HG03354 (cell line): Measurements from ENCODE around the gene NRTN.
A peak's percentile ranks its signal among the peaks of the same experiment; 100 is the strongest.

Experiments
- ATAC-seq: cut with Tn5 transposase; IDR thresholded peaks from one replicate; pipeline ENCODE4 v1.9.1; 2021; ENCODE audit warnings: mild to moderate bottlenecking; ENCODE audit not compliant: unreplicated experiment, poor library complexity, severe bottlenecking

The NRTN gene

DNA sequence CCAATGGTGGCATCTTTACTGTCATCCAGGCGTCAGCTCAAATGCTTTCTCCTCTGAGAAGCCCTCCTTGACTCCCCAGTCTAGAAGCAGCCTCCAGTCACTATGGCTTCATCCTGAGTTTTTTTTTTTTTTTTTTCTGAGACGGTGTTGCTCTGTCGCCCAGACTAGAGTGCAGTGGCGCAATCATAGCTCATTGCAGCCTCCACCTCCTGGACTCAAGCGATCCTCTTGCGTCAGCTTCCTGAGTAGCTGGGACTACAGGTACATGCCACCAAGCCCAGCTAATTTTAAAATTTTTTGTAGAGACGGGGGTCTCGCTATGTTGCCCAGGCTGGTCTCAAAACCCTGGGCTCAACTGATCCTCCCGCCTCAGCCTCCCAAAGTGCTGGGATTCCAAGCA lies 4.2 kb downstream of the NRTN start:
- ATAC-seq: no peak

DNA sequence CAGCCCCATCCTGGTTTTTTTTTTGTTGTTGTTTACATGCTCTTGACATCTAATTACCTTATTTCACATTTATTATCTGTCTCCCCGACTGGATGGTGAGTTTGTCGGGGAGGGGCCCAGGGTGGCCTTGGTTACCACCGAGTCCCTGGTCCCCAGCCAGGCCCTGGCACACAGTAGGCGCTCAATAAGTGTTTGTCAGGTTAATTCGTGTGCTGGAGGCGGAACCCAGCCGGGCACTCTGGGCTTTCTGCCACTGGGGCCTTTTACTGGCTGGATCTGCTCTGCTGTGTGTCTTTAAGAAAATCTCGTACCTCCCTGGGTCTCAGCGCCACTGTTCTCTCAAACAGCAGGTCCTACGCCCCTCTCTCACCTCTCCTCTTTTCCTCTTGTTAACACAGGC lies 4.6 kb downstream of the NRTN start:
- no peak for ATAC-seq

DNA sequence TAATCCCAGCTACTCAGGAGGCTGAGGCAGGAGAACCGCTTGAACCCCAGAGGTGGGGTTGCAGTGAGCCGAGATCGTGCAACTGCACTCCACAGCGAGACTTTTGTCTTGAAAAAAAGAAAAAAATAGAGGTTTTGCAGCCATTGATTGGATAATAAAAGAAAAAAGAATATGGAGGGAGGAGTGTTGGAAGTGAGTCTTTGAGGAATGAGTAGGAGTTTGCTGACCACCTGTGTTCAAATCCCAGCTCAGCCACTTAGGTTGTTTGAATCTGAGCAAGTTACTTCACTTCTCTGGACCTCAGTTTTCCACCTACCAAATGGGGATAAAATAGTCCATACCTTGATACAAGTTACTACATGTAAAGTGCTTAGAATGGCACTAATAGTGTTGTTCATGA lies 6.2 kb downstream of the NRTN start:
- no peak for ATAC-seq

DNA sequence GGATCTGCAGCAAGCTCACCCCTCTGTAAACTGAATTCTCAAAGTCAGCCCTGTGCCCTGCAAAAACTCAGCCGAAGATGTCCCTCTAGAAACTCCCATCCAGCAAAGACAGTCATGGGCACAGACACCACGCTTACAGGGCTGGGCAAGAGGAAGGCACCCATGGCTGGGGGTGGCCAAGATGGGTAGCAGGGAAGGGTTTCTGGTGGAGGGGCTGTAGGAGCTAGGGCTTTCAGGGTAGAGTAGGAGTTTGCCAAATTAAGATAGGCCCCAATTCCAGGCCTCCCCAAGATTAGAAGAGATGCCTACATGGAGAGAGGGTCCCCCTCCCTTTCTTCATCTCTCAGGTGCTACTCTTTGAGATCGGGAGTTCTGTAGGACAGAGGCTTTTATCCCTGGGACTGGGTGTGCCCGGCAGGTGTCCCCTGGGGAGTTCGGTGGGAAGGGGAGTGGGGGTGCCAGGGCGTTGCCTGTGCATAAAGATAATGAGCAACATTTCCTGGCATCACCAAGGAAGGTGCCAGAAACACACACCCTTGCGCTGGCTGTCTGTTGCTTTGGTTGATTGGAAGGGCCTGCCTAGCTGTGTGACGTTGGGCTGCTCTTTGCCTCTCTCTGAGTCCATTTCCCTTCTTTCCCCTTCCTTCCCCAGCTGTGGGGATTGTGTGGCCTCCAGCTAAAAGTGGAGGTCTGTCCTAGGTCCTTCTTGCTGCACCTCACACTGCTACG lies 9.4 kb downstream of the NRTN start:
- no peak for ATAC-seq

DNA sequence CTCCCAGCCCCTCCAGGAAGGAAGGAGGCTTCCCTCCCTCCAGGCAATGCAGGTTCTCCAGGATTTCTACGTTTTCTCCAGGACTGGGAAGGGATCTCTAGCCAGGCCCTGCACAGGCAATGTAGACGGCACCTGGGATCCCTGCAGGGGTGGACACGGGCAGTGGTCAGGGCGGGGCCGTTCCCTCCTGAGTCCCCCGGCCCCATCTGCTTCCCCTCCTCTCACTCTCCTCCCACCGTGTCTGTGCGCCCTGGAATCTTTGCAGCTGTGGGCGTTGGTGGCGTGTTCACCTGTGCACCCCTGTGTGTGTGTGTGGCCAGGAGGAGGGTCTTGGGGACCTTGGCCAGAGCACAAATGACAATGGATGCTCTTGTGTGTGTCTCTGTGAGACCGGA lies 10.0 kb downstream of the NRTN start:
- no peak for ATAC-seq

DNA sequence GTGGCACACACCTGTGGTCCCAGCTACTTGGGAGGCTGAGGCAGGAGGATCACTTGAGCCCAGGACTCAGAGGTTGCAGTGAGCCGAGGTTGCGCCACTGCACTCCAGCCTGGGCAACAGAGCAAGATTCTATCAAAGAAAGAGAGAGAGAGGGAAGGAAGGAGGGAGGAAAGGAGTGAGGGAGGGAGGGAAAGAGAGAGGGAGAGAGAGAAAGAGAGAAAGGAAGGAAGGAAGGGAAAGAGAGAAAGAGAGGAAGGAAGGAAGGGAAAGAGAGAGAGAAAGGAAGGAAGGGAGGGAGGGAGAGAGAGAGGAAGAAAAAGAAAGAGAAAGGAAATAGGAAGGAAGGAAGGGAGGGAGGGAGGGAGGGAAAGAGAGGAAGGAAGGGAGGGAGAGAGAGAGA lies 12.4 kb downstream of the NRTN start:
- ATAC-seq: no peak

DNA sequence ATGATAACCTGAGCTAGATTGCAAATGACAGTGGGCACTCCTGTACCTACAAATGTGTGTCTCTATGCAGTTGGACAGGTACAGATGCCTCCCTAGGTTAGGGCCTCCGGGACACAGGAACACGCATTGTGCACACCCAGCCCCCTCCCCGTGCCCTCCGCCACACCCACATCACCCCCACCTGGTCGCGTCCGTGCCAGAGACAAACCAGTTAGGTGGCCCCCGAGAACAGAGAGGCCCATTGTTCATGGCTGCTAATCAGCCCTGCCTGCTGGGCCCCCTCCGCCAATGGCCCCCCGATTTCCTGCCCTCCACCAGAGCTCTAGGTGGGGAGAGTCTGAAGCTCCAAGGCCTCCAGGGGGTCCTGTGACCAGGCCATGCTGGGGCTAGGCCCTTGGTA lies 13.7 kb downstream of the NRTN start:
- ATAC-seq: no peak

DNA sequence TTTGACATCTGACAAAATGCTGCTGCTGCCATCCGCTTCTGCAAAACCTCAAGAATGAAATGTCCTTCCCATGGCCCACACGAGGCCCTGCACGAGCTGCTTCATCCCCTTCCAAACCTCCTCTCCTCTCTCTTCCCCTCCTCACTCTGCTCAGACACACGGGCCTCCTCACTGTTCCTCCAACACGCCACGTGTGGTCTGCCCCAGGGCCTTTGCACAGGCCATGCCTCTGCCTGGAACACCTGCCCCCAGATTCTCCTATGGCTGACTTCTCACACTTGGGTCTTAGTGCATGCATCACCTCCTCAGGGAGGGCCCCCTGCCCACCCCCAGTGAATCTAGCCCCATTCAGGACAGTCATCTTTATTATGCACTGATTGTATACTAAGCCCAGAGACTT lies 15.9 kb downstream of the NRTN start:
- no peak for ATAC-seq

DNA sequence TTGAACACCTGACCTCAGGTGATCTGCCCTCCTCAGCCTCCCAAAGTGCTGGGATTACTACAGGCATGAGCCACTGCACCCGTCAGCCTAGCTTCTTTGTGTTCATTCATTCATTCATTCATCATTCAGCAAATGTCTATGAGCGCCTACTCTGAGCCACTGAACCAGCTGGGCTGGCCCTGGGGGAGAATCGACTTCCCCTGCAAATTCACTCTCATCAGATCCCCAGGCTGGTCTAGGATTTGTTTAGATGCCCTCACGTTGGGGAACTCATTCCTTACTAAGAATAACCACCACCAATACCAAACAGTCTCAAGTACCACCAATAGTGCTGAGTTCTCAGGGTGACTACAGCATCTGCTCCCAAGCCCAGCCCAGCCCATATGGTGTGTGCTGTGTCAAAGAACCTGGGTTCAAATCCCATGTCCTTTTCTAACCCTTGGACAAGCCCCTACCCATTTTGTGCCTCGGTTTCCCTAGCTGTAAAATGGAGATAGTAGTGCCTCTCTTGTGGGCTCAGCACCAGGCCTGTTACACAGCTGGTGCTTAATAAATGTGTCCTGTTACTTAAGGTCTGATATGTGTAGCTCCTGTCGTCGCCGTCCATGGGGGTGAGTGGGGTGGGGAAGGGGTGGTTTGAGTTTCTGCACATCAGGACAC lies 16.8 kb downstream of the NRTN start:
- ATAC-seq: no peak

DNA sequence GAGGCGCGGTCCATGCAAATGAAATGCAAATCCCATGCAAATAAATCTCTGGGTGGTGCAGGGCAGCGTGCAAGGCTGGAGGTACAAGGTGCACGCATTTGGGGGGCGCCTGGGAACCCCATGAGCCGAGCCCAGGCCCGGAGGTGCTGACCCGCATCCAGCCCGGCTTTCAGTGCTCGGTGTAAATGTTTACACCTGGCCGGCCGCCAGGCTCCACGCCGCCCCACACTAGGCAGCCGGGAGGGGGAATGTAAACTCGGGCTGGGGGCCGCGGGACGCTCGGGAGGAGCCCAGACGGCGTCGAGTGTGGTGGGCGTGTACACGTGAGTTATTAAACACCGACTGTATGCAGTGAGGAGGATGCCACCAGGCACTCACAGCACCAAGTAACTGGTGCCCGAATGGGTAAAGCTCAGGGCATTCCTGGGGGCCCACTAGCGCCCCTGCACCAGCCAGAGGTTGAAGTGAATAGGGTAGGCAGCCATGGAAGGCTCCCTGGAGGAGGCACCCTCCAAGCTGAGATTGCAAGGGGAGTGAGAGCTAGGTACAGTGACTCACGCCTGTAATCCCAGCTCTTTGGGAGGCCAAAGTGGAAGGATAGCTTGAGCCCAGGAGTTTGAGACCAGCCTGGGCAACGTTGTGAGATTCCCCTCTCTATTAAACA lies 17.4 kb downstream of the NRTN start:
- ATAC-seq: no peak

DNA sequence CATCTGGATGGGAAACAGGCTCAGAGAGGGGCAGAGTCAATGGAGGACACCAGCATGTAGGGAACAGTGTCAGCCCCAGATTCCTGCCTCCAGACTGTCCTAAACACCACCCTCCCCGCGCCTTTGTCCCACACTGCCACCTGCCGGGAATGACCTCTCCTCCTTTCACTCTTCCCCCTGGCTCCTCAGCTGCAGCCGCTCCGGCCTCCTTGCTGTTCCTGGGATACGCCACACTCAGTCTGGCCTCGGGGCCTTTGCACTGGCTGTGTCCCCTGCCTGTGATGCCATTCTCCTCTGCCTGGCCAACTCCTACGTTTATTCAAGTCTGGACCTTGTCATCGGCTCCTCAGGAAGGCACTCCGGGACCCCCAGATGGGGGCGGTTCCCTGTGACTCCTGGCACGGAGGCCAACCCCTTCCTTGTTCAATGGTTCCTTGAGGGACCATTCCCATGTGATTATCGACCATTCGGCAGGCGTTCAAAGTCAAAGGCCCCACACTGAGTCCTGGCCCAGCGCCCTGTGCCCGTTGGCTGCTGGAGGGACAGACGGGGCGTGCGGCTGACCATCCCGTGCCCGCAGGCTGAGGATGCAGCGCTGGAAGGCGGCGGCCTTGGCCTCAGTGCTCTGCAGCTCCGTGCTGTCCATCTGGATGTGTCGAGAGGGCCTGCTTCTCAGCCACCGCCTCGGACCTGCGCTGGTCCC lies 18.9 kb downstream of the NRTN start:
- no peak for ATAC-seq

DNA sequence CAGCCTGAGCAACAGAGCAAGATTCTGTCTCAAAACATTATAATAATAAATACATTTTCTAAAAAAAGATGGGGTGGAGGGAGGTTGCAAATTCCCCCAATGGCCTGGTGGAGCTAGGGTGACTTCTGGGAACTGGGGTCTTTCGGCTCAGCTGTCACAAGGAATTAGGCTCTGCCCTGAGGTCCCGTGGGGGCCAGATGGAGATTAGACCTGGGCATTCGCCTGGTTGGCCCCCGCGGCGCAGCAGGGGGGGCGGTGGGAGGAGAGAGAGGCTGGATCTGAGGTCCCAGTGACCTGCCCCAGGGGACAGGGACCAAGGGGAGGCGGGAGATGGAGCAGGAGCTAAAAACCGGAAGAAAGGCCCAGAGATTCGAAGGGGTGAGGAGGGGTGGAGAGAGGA lies 19.9 kb downstream of the NRTN start:
- ATAC-seq: no peak

DNA sequence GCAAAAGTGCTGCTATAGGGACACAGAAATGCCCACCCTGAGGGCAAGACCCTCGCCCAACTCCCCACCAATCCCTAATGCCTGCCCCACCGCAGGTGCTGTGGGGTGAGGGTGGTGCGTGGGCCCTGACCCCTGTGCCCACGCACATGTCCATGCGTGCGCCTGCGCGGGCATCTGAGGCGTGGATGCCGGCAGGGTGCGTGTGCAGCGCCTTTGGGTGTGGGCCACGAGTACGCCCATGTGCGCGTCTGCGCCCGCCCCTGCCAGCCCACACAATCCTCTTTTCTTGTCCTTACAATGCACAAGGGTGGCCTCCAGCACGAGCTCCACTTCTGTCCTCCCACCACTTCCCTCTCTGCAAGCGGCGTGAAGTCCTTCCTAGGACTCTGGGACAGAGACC lies 20.3 kb downstream of the NRTN start:
- ATAC-seq: no peak

DNA sequence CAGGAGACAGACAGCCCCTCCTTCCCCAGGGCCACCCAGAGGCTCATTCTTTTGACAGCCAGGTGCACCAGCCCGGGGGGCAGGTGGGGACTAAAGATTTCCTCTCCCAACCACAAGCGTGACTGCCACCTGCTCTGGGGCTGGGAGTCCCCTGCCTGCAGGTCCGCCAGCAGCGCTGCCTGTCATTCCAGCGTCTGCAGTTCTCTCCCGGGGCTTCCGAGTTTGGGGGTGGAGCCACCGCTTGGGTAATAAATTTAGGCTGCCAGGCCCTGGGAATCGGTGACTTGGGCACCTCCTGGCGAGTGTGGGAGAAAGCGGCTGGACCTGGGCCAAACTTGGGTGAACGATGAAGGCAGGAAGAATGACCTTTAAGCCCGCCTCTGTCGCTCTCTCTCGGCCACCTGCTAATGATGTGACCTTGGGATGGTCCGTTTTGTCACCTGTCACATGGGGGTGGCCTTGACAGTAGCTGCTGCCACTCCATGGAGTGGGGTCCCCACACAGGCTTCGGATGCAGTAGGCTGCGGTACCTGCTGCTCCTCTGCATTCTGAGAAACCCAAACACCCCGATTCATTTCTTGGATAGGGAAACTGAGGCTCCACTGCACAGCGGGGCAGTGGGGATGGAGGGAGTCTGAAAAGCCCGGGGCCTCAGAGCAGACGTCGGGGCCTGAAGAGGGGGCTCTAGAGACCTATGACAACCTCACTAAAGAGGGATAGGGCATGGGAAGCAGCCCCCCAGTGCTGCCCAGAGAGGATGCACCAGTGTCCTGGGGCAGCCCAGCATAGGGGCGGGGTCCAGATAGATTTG lies 21.9 kb downstream of the NRTN start:
- no peak for ATAC-seq

DNA sequence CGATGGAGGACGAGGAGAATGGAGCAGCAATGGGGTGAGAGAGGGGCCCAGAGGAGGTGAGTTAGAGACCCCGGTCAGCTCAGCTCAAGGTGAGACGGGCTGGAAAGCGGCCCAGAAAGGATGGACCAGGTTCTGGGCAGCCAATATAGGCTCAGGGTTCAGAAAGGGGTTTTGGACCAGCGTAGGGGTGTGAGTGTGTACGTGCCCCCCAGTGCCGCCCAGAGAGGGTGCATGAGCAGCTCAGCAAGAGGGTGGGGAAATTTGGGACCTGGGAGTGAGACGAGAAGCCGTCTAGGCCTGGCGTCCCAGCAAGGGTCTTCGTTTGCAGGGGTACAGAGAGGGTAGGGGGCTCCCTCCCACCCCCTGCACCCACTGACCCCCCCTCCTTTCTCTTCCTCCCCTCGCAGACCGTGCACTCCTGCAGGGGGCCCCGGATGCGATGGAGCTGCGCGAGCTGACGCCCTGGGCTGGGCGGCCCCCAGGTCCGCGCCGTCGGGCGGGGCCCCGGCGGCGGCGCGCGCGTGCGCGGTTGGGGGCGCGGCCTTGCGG lies 22.5 kb downstream of the NRTN start:
- ATAC-seq: no peak

DNA sequence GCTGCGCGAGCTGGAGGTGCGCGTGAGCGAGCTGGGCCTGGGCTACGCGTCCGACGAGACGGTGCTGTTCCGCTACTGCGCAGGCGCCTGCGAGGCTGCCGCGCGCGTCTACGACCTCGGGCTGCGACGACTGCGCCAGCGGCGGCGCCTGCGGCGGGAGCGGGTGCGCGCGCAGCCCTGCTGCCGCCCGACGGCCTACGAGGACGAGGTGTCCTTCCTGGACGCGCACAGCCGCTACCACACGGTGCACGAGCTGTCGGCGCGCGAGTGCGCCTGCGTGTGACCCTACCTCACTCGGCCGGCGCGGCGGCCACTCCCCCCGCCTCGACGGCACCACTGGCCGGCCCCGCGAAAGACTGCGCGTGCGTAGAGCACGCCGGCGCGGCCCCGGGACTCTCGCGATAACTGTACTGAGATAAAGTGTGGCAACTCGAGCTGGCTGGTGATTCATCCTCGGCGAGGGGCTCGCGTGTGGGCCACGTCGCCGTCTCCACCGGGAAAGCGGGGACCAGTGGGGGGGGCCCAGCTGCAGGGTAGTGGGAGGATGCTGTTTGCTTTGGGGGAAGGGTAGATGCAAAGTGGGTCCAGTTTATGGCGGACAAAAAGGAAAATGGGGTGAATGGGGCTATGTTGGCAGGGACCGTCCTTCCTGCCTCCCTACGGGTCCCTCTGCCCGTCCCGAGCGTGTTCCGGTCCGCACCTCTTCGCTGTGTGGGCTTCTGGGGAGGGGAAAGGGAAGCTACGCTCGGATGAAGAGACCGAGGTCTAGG lies 23.2 kb downstream of the NRTN start:
- ATAC-seq: peak; percentile 74

DNA sequence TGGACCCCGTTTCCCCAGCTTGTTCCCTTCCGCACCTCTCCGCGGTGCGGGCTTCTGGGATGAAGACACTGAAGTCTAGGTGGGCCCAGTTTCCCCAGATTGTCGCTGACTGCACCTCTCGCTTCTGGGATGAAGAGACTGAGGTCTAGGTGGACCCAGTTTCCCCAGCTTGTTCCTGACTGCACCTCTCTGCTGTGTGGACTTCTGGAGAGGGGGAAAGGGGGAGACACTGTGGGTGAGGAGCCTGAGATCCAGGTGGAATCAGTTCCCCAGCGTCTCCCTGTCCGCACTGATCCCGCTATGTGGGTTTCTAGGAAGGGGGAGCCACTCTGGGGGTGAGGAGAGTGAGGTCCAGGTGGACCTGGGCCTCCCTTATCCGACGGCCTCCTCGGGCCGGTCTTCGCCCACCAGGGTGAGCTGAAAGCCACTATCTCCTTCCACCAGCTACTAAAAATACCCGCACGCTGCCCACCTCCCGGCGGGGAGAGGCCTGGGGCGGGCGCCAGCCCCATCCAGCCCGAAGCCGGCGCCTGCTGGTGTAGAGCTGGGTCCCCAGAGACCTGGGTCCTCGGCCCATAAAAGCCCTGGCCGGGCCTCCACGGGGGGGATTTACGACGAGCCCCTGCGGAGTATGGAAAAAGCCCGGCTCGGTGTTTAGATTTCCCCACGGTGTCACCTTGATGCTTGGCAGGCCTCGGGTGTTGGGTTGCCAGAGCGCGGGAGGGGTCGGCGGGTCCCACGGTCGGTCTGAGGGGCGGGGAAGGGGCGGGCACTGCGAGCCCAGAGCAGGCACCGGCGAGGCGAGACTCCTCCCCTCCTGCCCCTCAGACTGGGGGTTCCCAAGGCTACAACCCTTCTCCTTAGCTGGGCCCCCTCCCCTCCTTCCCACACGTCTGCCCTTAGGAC lies 24.0 kb downstream of the NRTN start:
- no peak for ATAC-seq
